Esophagus (tissue), 2 donors: ENCODE measurements around the gene HSD11B2. TPM values are rescaled to one million over a fixed set of nuclear protein-coding genes. Genes with fewer than 3 reads are reported as not detected.

Experiments used
- H3K27ac ChIP-seq, 2 donors: one replicate each; pipeline ENCODE4 v1.5.1; 2013; ENCODE audit warnings: low read depth in 2 of 2, mild to moderate bottlenecking in 2 of 2, inconsistent platforms in 1 of 2, low read length in 1 of 2, moderate library complexity in 1 of 2
- H3K27me3 ChIP-seq, 2 donors: one replicate each; pipeline ENCODE4 v1.6.1; 2013; ENCODE audit warnings: low read length in 2 of 2, control low read depth in 1 of 2, mild to moderate bottlenecking in 1 of 2; ENCODE audit not compliant: insufficient read depth in 2 of 2, control insufficient read depth in 1 of 2
- H3K36me3 ChIP-seq, 2 donors: one replicate each; pipeline ENCODE4 v1.6.1; 2013; ENCODE audit warnings: low read length in 1 of 2; ENCODE audit not compliant: control insufficient read depth in 2 of 2, insufficient read depth in 2 of 2
- H3K4me1 ChIP-seq, 2 donors: one replicate each; pipeline ENCODE4 v1.6.1; 2013; ENCODE audit warnings: low read length in 1 of 2; ENCODE audit not compliant: control insufficient read depth in 2 of 2, insufficient read depth in 2 of 2
- H3K4me3 ChIP-seq, 2 donors: one replicate each; pipeline ENCODE4 v1.5.1; 2013; ENCODE audit warnings: low read length in 2 of 2, mild to moderate bottlenecking in 2 of 2, low read depth in 1 of 2, moderate library complexity in 1 of 2
- H3K9me3 ChIP-seq, 2 donors: one replicate each; pipeline ENCODE4 v1.6.1; 2013; ENCODE audit warnings: mild to moderate bottlenecking in 2 of 2, low read depth in 1 of 2, low read length in 1 of 2, moderate library complexity in 1 of 2; ENCODE audit not compliant: control insufficient read depth in 2 of 2, insufficient read depth in 1 of 2
- WGBS, 2 donors: extraction: QIAGEN DNeasy Blood & Tissue Kit; methylation state at CpG; one replicate each; pipeline ENCODE4 v1.1.7; 2013; 5-methylcytosine and 5-hydroxymethylcytosine counted together
- polyA plus RNA-seq, 2 donors: library from polyadenylated mRNA; stranded (reverse); fragments of 200-250 nt; gene quantifications; one replicate each; pipeline ENCODE4 v1.2.3, GENCODE V29; 2013
- donor health status: healthy with polysubstance abuse.
- donor health status: Bipolar disorder and iron deficiency.

HSD11B2 gene
- polyA plus RNA-seq, 2 donors, result 10.7 to 15.2 TPM

GRCh38 chr16:67441271-67441753 is 10.4 kb downstream of the HSD11B2 start:
- WGBS, 2 donors, result 56 to 61% methylated on average over 17 of the region's 17 CpGs
- peaks cover 7 to 30% of the 10 kb centered on the region in 2 donors for H3K4me1 ChIP-seq
- H3K36me3 ChIP-seq, result peaks cover 25 to 60% of the 10 kb centered on the region in 2 donors
- no peak overlapping the region for H3K4me3 ChIP-seq
- peak overlapping the region; percentile 35 to 56 for H3K27ac ChIP-seq
- no peaks in the 10 kb centered on the region for H3K27me3 ChIP-seq
- H3K9me3 ChIP-seq, result peaks cover 0 to 2% of the 10 kb centered on the region in 2 donors

DNA sequence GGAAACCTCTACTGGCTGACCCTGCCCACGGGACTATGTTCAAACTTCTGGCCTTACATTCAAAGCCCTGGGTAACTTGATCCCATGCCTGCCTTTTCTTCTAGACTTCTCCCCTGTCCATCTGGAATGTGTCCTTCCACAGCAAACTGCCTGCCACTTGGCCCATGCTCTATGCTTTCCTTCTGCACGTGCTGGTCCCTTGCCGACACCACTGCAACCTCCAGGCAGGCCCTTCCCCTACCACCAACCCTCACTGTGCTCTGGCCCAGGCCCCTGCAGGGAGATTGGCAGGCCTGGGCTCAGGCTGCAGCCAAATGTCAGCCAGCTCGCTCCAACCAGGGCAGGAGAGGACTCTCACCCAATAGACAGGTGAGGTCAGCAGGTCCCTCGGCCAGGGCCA is 11.0 kb downstream of the HSD11B2 start:
- Histone ChIP-seq H3K27me3 (no peaks in the 10 kb centered on the region), H3K4me1 (peaks cover 9 to 31% of the 10 kb centered on the region in 2 donors), H3K36me3 (peaks cover 25 to 59% of the 10 kb centered on the region in 2 donors), H3K27ac (peak overlapping the region in 1 of 2 donors; percentile 1), H3K9me3 (peaks cover 0 to 2% of the 10 kb centered on the region in 2 donors), H3K4me3 (no peak overlapping the region)
- 61 to 74% methylated on average over 5 of the region's 5 CpGs for WGBS, 2 donors

DNA sequence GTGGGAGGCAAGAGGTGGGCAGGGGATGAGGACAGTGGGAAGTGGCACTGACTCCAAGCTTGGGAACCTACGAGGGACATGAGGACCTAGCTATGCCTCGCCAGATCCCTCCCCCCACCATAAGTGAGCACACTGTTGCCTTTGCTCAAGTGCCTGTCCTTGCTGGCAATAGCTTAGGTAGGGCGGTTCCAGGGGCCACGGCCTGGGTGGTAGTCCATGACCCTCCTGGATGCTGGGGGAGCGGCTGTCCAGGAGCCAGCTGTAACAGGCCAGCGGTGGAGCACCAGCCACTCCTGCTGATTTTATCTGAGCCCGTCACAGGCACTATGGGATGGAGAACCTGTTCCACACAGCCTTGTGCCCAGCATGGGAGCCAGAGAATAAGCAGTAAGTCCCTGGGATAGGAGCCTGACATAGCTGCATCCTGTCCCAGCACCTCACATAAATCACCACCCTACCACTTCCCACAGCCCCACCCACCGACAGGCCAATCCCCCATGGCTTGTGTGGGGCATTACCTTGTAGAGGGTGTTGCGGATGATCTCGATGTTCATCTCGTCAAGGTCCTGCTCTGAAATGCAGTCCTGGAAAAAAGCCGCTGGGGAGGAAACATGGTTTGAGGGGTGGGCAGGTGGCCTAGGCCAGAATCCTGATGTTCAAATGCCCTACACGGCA is 11.8 kb downstream of the HSD11B2 start:
- Histone ChIP-seq H3K27me3 (no peaks in the 10 kb centered on the region), H3K36me3 (peaks cover 25 to 55% of the 10 kb centered on the region in 2 donors), H3K4me3 (no peak overlapping the region), H3K27ac (no peak overlapping the region), H3K9me3 (peaks cover 0 to 2% of the 10 kb centered on the region in 2 donors), H3K4me1 (peaks cover 15 to 31% of the 10 kb centered on the region in 2 donors)
- 87 to 89% methylated on average over 13 of the region's 13 CpGs for WGBS, 2 donors

- H3K4me1 ChIP-seq, result peaks cover 15 to 31% of the 10 kb centered on the region in 2 donors
- peak overlapping the region in 1 of 2 donors; percentile 6 for H3K27ac ChIP-seq
- H3K36me3 ChIP-seq, result peaks cover 20 to 49% of the 10 kb centered on the region in 2 donors
- 76 to 77% methylated on average over 6 of the region's 6 CpGs for WGBS, 2 donors
- H3K9me3 ChIP-seq, result peaks cover 0 to 2% of the 10 kb centered on the region in 2 donors
- no peak overlapping the region for H3K4me3 ChIP-seq
- H3K27me3 ChIP-seq, result no peaks in the 10 kb centered on the region
Observed at GRCh38 chr16:67443265-67443664, 12.3 kb downstream of the HSD11B2 start.

- H3K36me3 ChIP-seq, result peaks cover 17 to 42% of the 10 kb centered on the region in 2 donors
- H3K9me3 ChIP-seq, result peaks cover 0 to 2% of the 10 kb centered on the region in 2 donors
- no peak overlapping the region for H3K4me3 ChIP-seq
- H3K27ac ChIP-seq, result peak overlapping the region in 1 of 2 donors; percentile 6
- H3K27me3 ChIP-seq, result no peaks in the 10 kb centered on the region
- H3K4me1 ChIP-seq, result peaks cover 15 to 26% of the 10 kb centered on the region in 2 donors
- 83% methylated on average over 22 of the region's 22 CpGs for WGBS, 2 donors
Observed at GRCh38 chr16:67444259-67445125, 13.6 kb downstream of the HSD11B2 start.

DNA sequence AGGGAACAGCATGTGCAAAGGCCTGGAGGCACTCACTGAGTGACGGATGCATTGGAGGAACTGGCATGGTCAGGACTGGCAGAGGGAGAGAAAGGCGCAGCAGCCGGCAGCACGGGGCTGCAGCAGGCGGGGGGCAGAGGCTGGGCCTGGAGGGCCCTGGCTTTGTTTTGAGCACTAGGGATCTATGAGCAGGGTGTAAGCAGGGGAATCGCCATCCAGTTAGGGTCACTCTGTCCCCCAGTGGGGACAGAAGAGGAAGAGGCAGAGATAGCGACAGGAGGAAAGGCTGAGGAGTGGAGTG is 14.2 kb downstream of the HSD11B2 start:
- Histone ChIP-seq H3K4me1 (peaks cover 15 to 25% of the 10 kb centered on the region in 2 donors), H3K36me3 (peaks cover 23 to 45% of the 10 kb centered on the region in 2 donors), H3K27me3 (no peaks in the 10 kb centered on the region), H3K4me3 (no peak overlapping the region), H3K9me3 (peaks cover 0 to 2% of the 10 kb centered on the region in 2 donors), H3K27ac (no peak overlapping the region)
- WGBS, 2 donors, result 92 to 96% methylated on average over 7 of the region's 7 CpGs

DNA sequence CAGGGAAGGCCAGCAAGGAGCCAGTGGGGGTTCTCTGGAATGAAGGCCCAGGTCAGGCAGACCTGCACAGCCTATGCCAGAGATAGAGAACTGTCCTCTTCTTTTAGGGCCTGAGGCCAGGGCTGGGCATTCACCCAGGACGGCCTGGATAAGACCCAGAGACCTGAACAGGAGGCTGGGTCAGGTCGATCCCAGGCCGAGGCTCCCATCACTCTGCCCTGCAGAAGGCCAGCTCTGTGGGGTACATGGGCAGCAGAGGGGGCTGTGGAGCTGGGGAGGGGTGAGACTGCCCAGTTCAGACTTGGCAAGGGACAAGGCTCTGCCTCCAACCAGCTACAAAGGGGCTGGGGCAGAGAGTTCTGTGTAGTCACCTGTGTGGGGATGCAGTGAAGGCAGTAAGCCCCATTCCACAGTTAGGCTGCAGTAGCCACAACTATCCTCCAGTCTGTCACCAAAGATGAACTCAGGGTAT is 14.6 kb downstream of the HSD11B2 start:
- WGBS, 2 donors, result 51 to 71% methylated on average over 3 of the region's 3 CpGs
- peaks cover 23 to 48% of the 10 kb centered on the region in 2 donors for H3K36me3 ChIP-seq
- H3K4me1 ChIP-seq, result peaks cover 15 to 25% of the 10 kb centered on the region in 2 donors
- no peak overlapping the region for H3K27ac ChIP-seq
- H3K9me3 ChIP-seq, result peaks cover 0 to 2% of the 10 kb centered on the region in 2 donors
- no peaks in the 10 kb centered on the region for H3K27me3 ChIP-seq
- H3K4me3 ChIP-seq, result no peak overlapping the region

GRCh38 chr16:67445913-67446907 is 15.3 kb downstream of the HSD11B2 start:
- peaks cover 23 to 49% of the 10 kb centered on the region in 2 donors for H3K36me3 ChIP-seq
- no peak overlapping the region for H3K4me3 ChIP-seq
- no peaks in the 10 kb centered on the region for H3K27me3 ChIP-seq
- peaks cover 12 to 24% of the 10 kb centered on the region in 2 donors for H3K4me1 ChIP-seq
- H3K27ac ChIP-seq, result peak overlapping the region in 1 of 2 donors; percentile 20
- peaks cover 0 to 2% of the 10 kb centered on the region in 2 donors for H3K9me3 ChIP-seq
- 66 to 82% methylated on average over 11 to 12 of the region's 12 CpGs for WGBS, 2 donors
